GM13976 (cell line): ENCODE results near the gene AP2M1.

Source experiments
- DNase-seq: peaks from one replicate; pipeline ENCODE4 v3.0.0; 2012; ENCODE audit warnings: low spot score
- in situ Hi-C: fragments of 300-500 bp; cut with MboI; formaldehyde crosslinking; loops from one replicate; pipeline ENCODE4 v1.12.0; 2022; ENCODE audit warnings: low sequenced_read_pairs, mixed read lengths, inconsistent platforms; ENCODE audit not compliant: unreplicated experiment
- TF ChIP-seq, protein P1 (sequence below): IDR thresholded peaks from 2 replicates; pipeline ENCODE4 v1.5.1; 2012; ENCODE audit warnings: borderline replicate concordance, mild to moderate bottlenecking; ENCODE audit not compliant: insufficient read depth; ENCODE audit errors: extremely low read depth, missing control alignments, control extremely low read depth

The AP2M1 gene

GRCh38 chr3:184185461-184186183 is 11.0 kb downstream of the AP2M1 start:
- peak; percentile 99 for DNase-seq
- in situ Hi-C loops, result no loop called here
- TF ChIP-seq, protein P1, sequence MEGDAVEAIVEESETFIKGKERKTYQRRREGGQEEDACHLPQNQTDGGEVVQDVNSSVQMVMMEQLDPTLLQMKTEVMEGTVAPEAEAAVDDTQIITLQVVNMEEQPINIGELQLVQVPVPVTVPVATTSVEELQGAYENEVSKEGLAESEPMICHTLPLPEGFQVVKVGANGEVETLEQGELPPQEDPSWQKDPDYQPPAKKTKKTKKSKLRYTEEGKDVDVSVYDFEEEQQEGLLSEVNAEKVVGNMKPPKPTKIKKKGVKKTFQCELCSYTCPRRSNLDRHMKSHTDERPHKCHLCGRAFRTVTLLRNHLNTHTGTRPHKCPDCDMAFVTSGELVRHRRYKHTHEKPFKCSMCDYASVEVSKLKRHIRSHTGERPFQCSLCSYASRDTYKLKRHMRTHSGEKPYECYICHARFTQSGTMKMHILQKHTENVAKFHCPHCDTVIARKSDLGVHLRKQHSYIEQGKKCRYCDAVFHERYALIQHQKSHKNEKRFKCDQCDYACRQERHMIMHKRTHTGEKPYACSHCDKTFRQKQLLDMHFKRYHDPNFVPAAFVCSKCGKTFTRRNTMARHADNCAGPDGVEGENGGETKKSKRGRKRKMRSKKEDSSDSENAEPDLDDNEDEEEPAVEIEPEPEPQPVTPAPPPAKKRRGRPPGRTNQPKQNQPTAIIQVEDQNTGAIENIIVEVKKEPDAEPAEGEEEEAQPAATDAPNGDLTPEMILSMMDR, result no peak

DNA sequence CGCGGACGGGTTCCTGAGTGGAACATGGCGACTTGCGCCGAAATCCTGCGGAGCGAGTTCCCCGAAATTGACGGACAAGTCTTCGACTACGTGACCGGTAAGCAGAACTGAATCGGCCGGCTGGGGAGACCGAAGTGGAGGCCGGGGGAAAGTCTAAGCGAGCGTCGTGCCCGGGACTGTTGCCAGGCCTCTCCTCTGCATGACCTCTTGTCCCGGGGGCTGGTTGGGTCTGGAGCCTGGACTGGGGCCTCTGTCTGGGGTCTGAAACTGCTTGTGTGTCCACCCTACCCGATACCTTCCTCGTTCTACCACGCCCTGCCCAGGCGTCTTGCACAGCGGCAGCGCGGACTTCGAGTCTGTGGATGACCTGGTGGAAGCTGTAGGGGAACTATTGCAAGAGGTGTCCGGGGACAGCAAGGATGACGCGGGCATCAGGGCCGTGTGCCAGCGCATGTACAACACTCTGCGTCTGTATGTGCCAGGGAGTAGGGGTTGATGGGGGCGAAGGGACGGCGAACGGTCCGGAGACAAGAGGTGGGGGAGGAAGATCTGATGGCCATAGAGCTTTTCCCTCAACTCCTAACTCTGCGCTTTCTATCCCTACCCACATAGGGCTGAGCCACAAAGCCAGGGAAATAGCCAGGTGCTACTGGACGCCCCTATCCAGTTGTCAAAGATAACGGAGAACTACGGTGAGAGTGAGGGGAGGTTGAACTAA is 11.7 kb downstream of the AP2M1 start, which contains the start of gene ABCF3:
ABCF3 (plus strand) TSS at position 16 of the 718 bp plus-strand sequence; CDS start at position 25, 9 bp downstream.
- in situ Hi-C loops, result no loop called here
- TF ChIP-seq, protein P1, result no peak
- no peak for DNase-seq

GRCh38 chr3:184186902-184187207 is 12.2 kb downstream of the AP2M1 start:
- DNase-seq, result no peak
- in situ Hi-C loops, result no loop called here
- TF ChIP-seq, protein P1, result no peak

DNA sequence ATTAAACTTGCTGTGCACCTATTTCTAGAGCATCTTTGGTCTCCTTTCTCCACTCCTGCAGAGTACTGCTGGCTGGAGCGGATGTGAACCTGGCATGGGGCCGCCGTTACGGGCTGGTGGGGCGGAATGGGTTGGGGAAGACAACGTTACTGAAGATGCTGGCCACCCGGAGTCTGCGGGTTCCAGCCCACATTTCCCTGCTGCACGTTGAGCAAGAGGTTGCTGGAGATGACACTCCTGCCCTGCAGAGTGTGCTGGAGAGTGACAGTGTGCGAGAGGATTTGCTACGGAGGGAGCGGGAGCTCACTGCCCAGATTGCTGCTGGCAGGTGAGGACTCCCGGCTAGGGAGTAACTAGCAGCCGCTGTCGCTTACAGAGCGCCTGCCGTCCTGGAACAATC is 13.4 kb downstream of the AP2M1 start:
- TF ChIP-seq, protein P1, result no peak
- no peak for DNase-seq
- in situ Hi-C loops, result no loop called here

- in situ Hi-C loops, result no loop called here
- DNase-seq, result no peak
- TF ChIP-seq, protein P1, result no peak
Measured at GRCh38 chr3:184189421-184189820, 14.8 kb downstream of the AP2M1 start.

GRCh38 chr3:184192889-184193288 is 18.2 kb downstream of the AP2M1 start:
- TF ChIP-seq, protein P1, result no peak
- in situ Hi-C loops, result no loop called here
- no peak for DNase-seq
